NCI-H345 treated with DMSO at 0.1 percent for 48 hours (cell line): Measurements from ENCODE around the gene VTI1A.
"Not testable (repeated sequence)": the region's sequence is repeated elsewhere in the genome, so short reads cannot be mapped to it uniquely, and the experiment has no call there.

Experiments
- DNase-seq: peaks from one replicate; lab custom pipeline; 2025; ENCODE audit not compliant: unreplicated experiment; lab: John Stamatoyannopoulos, UW

The VTI1A gene

GRCh38 chr10:112539340-112539739, 92.3 kb downstream of the VTI1A start:
- DNase-seq, result peak; percentile 0

GRCh38 chr10:112542823-112543222, 95.8 kb downstream of the VTI1A start:
- DNase-seq, result not testable (repeated sequence)

- DNase-seq, result no peak
Observed at GRCh38 chr10:112546474-112546873, 99.5 kb downstream of the VTI1A start.

- no peak for DNase-seq
Observed at GRCh38 chr10:112548535-112549276, 101.7 kb downstream of the VTI1A start.

- no peak for DNase-seq
Observed at GRCh38 chr10:112552593-112553110, 105.6 kb downstream of the VTI1A start.

GRCh38 chr10:112553315-112553714, 106.3 kb downstream of the VTI1A start:
- DNase-seq, result no peak

GRCh38 chr10:112554263-112554662, 107.2 kb downstream of the VTI1A start:
- no peak for DNase-seq

GRCh38 chr10:112557197-112557596, 110.2 kb downstream of the VTI1A start:
- no peak for DNase-seq

GRCh38 chr10:112558476-112559142, 111.6 kb downstream of the VTI1A start:
- no peak for DNase-seq

- no peak for DNase-seq
Observed at GRCh38 chr10:112559349-112559748, 112.3 kb downstream of the VTI1A start.

GRCh38 chr10:112562122-112562521, 115.1 kb downstream of the VTI1A start:
- no peak for DNase-seq

GRCh38 chr10:112562809-112563663, 116.0 kb downstream of the VTI1A start:
- peak; percentile 37 for DNase-seq

- DNase-seq, result no peak
Observed at GRCh38 chr10:112564337-112564736, 117.3 kb downstream of the VTI1A start.

- no peak for DNase-seq
Observed at GRCh38 chr10:112565434-112566053, 118.5 kb downstream of the VTI1A start.

GRCh38 chr10:112570585-112570984, 123.6 kb downstream of the VTI1A start:
- DNase-seq, result no peak

- no peak for DNase-seq
Observed at GRCh38 chr10:112579578-112579977, 132.6 kb downstream of the VTI1A start.

GRCh38 chr10:112580267-112580666, 133.3 kb downstream of the VTI1A start:
- DNase-seq, result no peak

GRCh38 chr10:112581921-112582320, 134.9 kb downstream of the VTI1A start:
- DNase-seq, result no peak

GRCh38 chr10:112583236-112583939, 136.4 kb downstream of the VTI1A start:
- DNase-seq, result no peak

GRCh38 chr10:112584276-112584675, 137.3 kb downstream of the VTI1A start:
- DNase-seq, result no peak
